ENCODE measurements around the gene SDHC.
"Not testable (repeated sequence)": the region's sequence is repeated elsewhere in the genome, so short reads cannot be mapped to it uniquely, and the experiment has no call there.

Gene SDHC

DNA sequence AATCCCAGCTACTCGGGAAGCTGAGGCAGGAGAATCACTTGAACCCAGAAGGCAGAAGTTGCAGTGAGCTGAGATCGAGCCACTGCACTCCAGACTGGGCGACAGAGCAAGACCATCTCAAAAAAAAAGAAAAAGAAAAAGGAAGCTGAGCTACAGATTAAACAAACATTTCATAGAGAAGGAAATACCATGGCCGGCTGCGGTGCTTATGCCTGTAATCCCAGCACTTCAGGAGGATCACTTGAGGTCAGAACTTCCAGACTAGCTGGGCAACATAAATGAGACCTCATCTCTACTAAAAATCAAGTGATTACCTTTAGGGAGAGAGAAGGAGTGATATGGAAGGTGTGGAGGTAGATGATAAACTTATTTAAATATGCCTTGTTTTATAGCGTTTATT, 67.5 kb downstream of the SDHC start:
- in situ Hi-C loops (cut with MboI; ENCODE audit: low sequenced_read_pairs) = loop anchor here (10.0 kb wide), 1 partner anchor 177 kb away; the partner anchor contains the start of gene NDUFS2

DNA sequence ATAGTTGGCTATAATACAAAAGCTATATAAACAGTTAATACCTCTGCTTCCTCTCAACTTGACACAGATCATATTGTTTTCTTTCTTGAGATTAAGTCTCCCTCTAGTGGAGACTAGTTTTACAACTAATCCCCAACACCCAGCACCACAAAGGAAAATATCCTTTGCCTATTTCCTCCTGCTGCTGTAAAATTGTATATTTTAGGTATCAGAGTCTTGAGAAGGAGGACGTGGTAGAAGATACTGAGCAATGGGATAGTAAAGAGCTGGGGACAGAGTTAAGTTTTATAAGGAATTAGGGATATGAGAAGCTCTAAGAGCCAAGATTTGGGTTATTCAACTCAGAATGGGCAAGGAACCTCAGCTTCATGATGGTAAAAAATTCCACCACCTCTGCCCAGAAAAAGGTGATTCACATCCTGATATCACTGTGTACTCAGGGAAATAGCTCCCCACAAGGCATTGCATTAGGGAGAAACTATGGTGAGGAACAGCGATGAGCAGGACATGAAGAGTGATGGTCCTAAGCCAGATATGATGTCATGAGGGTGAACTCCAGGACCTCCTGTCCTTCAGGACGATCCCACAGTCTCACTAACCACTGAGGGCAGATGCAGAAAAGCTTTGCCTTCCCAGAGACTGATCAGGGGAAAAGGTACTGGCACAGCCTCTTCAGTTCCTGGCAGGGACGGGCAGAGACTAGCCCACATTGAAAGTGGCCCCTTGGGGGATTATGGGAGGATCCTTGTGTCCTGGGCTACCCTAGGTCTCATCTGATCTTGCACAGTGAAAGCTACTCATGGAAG, 68.2 kb downstream of the SDHC start:
- in situ Hi-C loops (cut with MboI; ENCODE audit: low sequenced_read_pairs) = loop anchor here (10.0 kb wide), 1 partner anchor 178 kb away; the partner anchor contains the start of gene NDUFS2

DNA sequence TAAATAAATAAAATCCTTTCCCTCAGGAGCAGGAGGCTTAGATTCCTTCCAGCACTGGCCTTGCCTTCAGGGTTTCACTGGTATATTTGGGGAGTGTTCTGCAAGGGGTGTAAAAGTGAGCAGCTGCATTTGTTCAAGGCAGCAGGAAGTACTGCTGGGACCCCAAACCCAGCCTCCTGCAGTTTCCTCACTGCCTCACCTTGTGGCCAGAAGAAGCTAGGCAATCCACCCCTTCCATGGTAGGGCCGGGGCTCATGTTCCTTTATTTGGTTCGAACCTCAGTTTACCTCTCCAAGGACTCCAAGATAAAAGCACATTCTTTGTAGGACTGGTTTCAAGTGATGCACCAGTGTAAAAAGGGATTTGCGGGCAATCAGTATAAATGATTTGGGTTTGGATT, 74.5 kb downstream of the SDHC start:
- in situ Hi-C loops (cut with MboI; ENCODE audit: low sequenced_read_pairs) = loop anchor here (10.0 kb wide), 1 partner anchor 184 kb away; the partner anchor contains the start of gene NDUFS2

DNA sequence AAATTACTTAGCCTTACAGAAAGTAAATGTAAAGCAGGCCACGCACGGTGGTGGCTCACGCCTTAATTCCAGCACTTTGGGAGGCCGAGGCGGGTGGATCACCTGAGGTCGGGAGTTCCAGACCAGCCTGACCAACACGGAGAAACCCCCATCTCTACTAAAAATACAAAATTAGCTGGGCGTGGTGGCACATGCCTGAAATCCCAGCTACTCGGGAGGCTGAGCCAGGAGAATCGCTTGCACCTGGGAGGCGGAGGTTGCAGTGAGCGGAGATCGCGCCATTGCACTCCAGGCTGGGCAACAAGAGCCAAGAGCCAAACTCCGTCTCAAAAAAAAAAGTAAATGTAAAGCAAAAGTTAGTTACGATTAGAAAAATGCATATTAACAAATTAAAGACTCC, 75.0 kb downstream of the SDHC start:
- in situ Hi-C loops (cut with MboI; ENCODE audit: low sequenced_read_pairs) = loop anchor here (10.0 kb wide), 1 partner anchor 184 kb away; the partner anchor contains the start of gene NDUFS2

DNA sequence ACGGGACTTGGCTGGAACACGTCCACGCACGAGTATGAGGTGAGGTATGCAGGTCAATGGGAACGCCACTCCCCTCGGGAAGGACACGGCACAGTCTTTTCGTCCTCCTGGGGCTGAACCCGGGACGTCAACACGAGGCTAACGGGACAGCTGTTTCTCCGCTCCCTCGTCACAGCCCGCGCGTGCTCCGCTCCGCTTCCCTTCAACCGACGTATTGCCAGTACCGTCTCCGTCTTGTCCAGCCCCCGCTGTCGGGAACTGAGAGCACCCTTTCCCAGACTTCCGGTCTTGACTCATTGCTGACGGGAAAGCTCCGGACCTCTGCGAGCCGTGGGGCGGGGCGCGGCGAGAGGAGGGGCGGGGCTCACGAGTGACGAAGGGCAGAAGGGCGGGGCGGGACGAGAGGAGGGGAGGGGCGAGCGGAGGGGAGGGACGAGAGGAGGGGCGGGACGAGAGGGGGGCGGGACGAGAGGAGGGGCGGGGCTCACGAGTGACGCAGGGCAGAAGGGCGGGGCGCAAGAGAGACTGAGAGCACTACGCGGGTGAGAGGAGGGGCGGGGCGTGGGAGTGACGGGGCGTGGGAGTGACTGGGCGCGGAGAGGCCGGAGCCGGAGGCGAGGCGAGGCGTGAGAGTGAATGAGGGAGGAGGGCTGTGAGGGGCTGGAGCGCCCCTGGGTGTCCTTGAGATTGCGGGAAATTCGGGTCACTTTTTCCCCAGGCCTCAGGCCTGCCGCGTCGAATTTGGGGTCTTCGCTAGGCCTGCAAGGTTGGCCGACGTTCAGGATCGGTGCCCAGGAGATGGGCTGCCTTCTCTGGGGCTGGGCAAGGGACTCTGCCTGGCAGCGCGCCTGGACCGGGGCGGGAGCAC, 75.7 kb downstream of the SDHC start:
- in situ Hi-C loops (cut with MboI; ENCODE audit: low sequenced_read_pairs) = loop anchor here (10.0 kb wide), 1 partner anchor 185 kb away; the partner anchor contains the start of gene NDUFS2

DNA sequence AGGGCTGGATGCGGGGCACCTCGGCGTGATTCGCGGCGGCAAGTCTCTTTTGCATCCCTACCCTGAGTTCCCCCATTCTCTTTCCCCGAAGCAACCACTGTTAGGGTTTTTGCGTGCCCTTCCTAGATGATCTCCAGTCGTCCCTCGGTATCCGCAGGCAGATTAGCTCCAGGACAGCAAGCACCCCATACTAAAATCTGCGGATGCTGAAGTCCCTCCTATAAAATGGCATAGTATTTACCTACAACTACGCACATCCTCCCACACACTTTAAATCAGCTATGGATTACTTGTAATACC, 76.3 kb downstream of the SDHC start:
- in situ Hi-C loops (cut with MboI; ENCODE audit: low sequenced_read_pairs) = no loop called here

DNA sequence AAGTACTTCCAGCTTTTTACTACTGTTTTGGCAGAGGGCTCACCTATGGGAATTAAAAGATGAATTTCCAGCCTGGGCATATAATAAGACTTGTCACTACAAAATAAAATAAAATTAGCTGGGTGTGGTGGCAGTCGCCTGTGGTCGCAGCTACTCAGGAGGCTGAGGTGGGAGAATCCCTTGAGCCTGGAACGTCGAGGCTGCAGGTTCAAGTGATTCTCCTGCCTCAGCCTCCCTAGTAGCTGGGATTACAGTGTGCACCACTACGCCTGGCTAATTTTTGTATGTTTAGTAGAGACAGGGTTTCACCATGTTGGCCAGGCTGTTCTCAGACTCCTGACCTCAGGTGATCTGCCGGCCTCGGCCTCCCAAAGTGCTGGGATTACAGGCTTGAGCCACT, 77.0 kb downstream of the SDHC start:
- in situ Hi-C loops (cut with MboI; ENCODE audit: low sequenced_read_pairs) = not testable (repeated sequence)

DNA sequence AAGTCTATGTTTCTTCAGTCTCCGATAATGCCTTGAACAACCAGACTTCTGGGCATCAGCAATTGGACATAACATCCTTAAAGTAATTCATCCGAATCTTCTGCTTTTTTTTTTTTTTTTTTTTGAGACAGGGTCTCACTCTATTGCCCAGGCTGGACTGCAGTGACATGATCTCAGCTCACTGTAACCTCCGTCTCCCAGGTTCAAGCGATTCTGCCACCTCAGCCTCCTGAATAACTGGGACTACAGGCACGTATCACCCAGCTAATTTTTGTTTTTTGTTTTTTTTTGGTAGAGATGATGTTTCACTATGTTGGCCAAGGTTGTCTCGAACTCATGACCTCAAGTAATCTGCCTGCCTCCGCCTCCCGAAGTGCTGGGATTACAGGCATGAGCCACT, 77.4 kb downstream of the SDHC start:
- in situ Hi-C loops (cut with MboI; ENCODE audit: low sequenced_read_pairs) = no loop called here

DNA sequence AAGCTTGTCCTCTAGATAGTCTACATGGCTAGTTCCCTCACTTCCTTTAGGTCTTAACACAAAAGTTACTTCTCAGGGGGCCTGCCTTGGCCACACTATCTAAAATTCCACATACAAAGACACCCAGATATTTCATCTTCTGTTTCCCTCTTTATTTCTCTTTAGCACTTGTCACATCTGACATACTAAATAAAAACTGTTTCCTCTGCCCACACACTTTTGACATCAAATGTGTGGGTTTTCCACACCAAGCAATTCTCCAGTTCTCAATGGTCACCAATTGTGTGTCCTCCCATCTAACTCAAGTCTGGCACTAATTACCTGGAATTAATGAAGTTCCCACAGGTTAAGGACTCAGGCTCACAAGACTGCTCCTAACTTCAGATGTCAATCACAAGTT, 79.0 kb downstream of the SDHC start:
- in situ Hi-C loops (cut with MboI; ENCODE audit: low sequenced_read_pairs) = no loop called here

DNA sequence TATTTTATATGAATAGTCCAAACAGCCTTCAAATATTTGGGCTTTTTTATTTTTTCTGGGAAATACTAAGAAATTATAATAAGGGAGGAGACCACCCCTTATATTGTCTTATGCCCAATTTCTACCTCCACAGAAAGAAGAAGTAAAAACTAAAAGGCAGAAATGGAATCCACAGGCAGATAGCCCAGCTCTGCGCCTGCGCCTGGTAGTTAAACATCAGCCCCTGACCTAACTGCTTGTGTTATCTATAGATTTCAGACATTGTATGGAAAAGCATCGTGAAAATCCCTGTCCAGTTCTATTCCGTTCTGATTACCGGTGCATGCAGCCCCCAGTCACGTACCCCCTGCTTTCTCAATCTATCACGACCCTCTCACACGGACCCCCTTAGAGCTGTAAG, 82.9 kb downstream of the SDHC start:
- in situ Hi-C loops (cut with MboI; ENCODE audit: low sequenced_read_pairs) = not testable (repeated sequence)

DNA sequence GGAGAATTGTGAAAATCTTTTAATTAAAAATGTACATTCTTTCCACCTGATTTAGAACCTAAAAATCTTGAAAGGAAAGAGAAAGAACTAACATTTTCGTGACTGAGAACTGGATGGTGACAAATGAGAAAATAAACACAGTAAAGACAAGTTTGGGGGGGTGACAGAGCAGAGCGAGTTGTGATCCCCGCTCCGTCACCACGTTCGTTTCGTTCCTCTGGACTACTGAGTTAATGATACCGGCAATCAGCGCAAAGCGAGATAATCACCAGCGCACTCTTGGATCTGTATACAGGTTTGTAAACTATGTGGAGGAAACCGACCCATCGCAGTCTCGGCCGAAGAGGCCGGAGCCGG, 84.7 kb downstream of the SDHC start:
- in situ Hi-C loops (cut with MboI; ENCODE audit: low sequenced_read_pairs) = no loop called here

DNA sequence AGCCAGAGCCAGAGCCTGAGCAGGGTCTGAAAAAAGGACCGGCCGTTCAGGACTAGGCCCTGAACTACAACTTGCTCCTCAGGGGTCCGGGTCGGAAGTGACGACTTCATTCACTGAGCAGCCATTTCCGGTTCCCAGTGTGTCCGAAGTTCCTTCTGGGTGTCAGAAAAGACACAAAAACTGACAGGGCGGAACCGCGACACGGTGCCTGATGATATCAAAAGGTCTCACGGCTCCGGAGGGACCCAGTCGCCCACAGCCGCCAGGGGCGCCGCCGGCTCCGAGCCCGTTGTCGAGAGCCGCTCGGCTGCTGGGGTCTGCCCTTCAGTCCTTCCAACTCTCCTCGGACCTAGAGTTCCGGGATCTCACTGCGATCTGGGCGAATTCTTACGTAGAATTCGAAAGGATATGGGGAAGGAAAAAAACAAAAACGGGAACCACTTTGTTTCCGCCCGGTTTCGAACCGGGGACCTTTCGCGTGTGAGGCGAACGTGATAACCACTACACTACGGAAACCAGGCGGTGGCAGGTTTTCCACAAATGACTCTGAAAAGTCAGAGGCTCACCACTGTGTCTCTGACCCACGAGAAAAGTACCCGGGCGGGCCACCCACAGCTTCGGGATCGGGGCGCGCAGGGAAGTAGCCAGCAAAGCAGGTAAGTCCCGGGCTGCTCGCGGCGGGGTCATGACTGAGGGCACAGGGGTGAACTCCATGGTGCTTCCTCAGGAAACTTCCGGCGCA, 85.2 kb downstream of the SDHC start:
- in situ Hi-C loops (cut with MboI; ENCODE audit: low sequenced_read_pairs) = no loop called here

DNA sequence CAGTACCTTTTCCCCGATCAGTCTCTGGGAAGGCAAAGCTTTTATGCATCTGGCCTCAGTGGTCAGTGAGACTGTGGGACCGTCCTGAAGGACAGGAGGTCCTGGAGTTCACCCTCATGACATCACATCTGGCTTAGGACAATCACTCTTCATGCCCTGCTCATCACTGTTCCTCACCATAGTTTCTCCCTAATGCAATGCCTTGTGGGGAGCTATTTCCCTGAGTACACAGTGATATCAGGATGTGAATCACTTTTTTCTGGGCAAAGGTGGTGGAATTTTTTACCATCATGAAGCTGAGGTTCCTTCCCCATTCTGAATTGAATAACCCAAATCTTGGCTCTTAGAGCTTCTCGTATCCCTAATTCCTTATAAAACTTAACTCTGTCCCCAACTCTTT, 88.3 kb downstream of the SDHC start:
- in situ Hi-C loops (cut with MboI; ENCODE audit: low sequenced_read_pairs) = no loop called here

DNA sequence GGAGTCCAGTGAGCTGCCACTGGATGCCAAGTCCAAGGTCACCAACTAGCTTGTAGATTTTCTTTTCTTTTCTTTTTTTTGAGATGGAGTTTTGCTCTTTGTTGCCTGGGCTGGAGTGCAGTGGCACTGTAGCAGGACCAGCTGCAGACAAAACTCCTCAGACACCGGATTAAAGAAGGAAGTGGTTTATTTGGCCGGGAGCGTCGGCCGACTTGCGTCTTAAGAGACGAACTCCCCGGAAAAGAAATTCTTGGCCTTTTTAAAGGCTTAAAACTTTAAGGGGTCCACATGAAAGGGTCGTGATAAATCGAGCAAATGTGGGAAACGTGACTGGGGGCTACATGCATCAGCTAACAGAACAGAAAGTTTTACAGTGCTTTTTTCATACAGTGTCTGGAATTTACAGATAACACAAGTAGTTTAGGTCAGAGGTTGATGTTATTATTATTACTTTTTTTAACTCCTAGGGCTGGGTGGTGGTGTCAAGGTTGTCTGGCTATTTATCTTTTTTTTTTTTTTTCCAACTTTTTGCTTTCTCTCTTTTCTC, 89.9 kb downstream of the SDHC start:
- in situ Hi-C loops (cut with MboI; ENCODE audit: low sequenced_read_pairs) = no loop called here

DNA sequence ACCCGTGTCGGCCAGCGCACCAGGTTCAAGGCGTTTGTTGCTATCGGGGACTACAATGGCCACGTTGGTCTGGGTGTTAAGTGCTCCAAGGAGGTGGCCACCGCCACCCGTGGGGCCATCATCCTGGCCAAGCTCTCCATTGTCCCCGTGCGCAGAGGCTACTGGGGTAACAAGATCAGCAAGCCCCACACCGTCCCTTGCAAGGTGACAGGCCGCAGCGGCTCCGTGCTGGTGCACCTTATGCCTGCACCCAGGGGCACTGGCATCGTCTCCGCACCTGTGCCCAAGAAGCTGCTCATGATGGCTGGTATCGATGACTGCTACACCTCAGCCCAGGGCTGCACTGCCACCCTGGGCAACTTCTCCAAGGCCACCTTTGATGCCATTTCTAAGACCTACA, 92.4 kb downstream of the SDHC start:
- in situ Hi-C loops (cut with MboI; ENCODE audit: low sequenced_read_pairs) = not testable (repeated sequence)

DNA sequence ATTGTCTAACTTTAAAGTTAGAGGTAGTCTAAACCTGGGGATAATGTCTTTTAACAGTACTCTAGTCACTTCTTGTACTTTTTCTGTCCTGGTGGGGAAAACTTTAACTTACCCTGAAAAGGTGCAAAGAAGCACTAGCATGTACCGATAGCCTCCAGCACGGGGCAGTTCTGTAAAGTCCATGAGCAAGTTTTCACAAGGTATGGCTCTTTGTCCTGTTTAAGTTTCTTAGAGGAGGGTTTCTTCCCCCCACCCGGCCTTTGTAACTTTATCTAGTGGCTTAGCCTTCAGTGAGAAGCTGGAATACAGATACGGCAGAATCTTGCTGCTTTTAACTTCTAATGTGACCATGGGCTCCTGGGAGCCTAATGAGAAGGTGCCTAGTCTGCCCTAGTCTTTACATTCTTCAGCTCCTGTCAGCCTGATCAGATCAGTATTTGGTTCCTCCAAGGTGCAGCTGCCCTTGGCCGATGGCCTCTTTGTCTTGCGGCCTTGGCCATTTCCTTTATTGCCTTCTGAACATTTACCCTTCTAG, 93.3 kb downstream of the SDHC start:
- in situ Hi-C loops (cut with MboI; ENCODE audit: low sequenced_read_pairs) = no loop called here

DNA sequence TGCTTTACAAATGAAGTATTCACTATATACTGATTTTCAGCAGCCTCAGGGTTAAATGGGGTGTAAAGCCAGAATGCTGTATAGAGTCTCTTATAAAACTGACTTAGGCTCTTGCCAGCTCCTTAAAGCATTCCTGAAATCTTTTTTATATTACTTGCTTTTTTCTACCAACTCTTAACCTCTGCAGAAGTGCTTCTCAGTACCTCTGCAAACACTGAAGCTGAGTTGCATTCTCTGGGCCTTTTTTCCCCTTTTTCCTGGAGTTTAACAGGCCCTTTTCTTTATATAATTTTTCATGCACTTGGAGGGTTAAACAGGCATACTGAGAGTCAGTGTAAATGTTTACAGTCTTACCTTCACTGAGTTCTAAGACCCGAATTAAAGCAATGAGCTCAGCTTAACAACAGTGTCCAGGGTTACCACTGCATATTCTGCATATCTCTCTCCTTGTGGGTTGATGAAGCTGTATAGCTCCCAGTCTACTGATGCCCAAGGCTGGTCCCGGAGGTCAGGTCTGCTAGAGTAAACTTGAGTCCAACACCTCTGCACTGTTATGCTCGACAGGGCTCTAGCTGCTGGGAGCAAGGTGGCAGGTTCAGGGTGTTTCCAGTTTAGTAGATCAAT, 94.4 kb downstream of the SDHC start:
- in situ Hi-C loops (cut with MboI; ENCODE audit: low sequenced_read_pairs) = no loop called here

DNA sequence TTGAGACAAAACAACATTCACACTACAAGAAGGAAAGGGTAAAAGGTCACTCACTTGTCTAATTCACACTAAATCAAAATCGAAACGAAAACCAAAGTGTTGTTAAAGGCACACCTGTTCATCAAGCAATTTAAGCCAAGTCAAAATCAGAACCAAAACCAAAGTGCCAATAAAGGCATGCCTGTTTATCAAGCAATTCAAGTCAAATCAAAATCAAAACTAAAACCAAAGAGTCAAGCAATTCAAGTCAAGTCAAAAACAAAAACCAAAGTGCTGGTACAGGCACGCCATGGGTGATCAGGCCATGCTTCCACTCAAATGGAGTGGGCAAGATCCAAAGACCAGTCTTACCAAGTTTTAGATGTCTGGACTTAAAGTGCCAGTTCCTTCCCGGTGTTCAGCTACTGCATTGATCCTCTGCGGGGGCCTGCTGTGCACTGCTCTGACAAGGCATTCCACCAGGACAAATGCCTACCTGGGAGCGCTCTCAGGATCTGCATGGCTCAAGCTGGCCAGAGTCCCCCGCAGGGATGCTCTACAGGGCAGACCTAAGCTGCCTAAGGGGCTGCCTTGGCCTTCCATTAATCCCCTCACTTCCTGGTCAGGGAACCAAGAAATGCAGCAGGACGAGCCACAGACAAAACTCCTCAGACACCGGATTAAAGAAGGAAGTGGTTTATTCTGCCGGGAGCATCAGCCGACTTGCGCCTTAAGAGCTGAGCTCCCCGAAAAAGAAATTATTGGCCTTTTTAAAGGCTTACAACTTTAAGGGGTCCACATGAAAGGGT, 95.9 kb downstream of the SDHC start:
- in situ Hi-C loops (cut with MboI; ENCODE audit: low sequenced_read_pairs) = not testable (repeated sequence)

DNA sequence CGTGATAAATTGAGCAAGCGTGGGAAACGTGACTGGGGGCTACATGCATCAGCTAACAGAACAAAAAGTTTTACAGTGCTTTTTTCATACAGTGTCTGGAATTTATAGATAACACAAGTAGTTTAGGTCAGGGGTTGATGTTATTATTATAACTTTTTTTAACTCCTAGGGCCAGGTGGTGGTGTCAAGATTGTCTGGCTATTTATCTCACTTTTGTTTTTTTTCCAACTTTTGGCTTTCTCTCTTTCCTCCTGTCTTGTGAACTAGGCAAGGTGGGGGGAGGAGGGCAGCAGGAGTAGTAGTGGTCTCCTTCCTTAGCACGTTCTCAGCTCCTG, 96.4 kb downstream of the SDHC start:
- in situ Hi-C loops (cut with MboI; ENCODE audit: low sequenced_read_pairs) = not testable (repeated sequence)

Measured in HL-60/S4 treated with retinoic acid at 250 ng/mL for 4 days and 3 days (cell line).